ENCODE measurements around the gene SMIM28. TPM values are rescaled to one million over a fixed set of nuclear protein-coding genes. Genes with fewer than 3 reads are reported as not detected.

SMIM28 gene
- total RNA-seq, 1 experiment from 2014 or later: not detected

GRCh38 chr6:138428944-138429598, 51.4 kb downstream of the SMIM28 start:
- TF ChIP-seq SIN3A (IDR thresholded peaks at IDR 0.05; ENCODE audit: borderline replicate concordance, insufficient read depth, low read depth, low read length): no peak
- no peak for TF ChIP-seq REST (IDR thresholded peaks at IDR 0.05; ENCODE audit: insufficient read depth in 1 of 2, low read depth in 2 of 2, low read length in 1 of 2)
- TF ChIP-seq CTCF (IDR thresholded peaks at IDR 0.05): peak; percentile 69; the same call in 1 of the 2 replicates
- no peak for TF ChIP-seq TCF7L2 (IDR thresholded peaks at IDR 0.05; ENCODE audit: low read depth, low read length)
- Histone ChIP-seq H3K36me3 (ENCODE audit: control insufficient read depth, insufficient read depth, low read length) (no peaks in the 10 kb centered on the region), H3K4me1 (ENCODE audit: control insufficient read depth, insufficient read depth, low read length) (no peaks in the 10 kb centered on the region; the same call in 1 of the 2 replicates), H3K27ac (ENCODE audit: low read length) (no peak overlapping the region), H3K4me3 (ENCODE audit: low read depth in 2 of 2, low read length in 2 of 2) (no peak overlapping the region), H3K27me3 (ENCODE audit: control insufficient read depth, insufficient read depth, low read length) (no peaks in the 10 kb centered on the region), H3K9me3 (ENCODE audit: control insufficient read depth, insufficient read depth, low read depth, low read length) (no peaks in the 10 kb centered on the region)
- BruUV-seq (replicated peaks): no TSS peak
- DNase-seq (ENCODE audit: low read depth, low spot score) (no peak), ATAC-seq (0 out of 2 replicates have a peak, but pooled peaks have one; percentile 68)
- intact Hi-C loops (cut with micrococcal nuclease; ENCODE audit: unreplicated experiment) (loop anchor here (1.0 to 5.0 kb wide), 4 partner anchors 80 to 336 kb away; no protein-coding TSS in a partner anchor), in situ Hi-C loops (cut with HindIII; ENCODE audit: low pct_unique_long_range_greater_than_20kb, low sequenced_read_pairs) (no loop called here)
- ChIA-PET POLR2A (no interaction called here), CTCF (interaction anchor here (0.5 kb wide), 1 partner anchor 44 kb away, joined by 3 read pairs; no protein-coding TSS in a partner anchor)

GRCh38 chr6:138429761-138430160, 52.1 kb downstream of the SMIM28 start:
- ChIA-PET CTCF (interaction anchor here (0.5 kb wide), 1 partner anchor 45 kb away, joined by 3 read pairs; no protein-coding TSS in a partner anchor), POLR2A (no interaction called here)
- Histone ChIP-seq H3K4me3 (ENCODE audit: low read depth in 2 of 2, low read length in 2 of 2) (no peak overlapping the region), H3K27me3 (ENCODE audit: control insufficient read depth, insufficient read depth, low read length) (no peaks in the 10 kb centered on the region), H3K4me1 (ENCODE audit: control insufficient read depth, insufficient read depth, low read length) (no peaks in the 10 kb centered on the region; the same call in 1 of the 2 replicates), H3K9me3 (ENCODE audit: control insufficient read depth, insufficient read depth, low read depth, low read length) (no peaks in the 10 kb centered on the region), H3K27ac (ENCODE audit: low read length) (no peak overlapping the region), H3K36me3 (ENCODE audit: control insufficient read depth, insufficient read depth, low read length) (no peaks in the 10 kb centered on the region)
- TF ChIP-seq POLR2AphosphoS5 (IDR thresholded peaks at IDR 0.05; ENCODE audit: low read depth, low read length) (no peak), CTCF (IDR thresholded peaks at IDR 0.05) (no peak)
- intact Hi-C loops (cut with micrococcal nuclease; ENCODE audit: unreplicated experiment): loop anchor here (1.0 to 5.0 kb wide), 4 partner anchors 80 to 335 kb away; no protein-coding TSS in a partner anchor
- in situ Hi-C loops (cut with HindIII; ENCODE audit: low pct_unique_long_range_greater_than_20kb, low sequenced_read_pairs): no loop called here
- BruUV-seq (replicated peaks): no TSS peak
- ATAC-seq: peak; percentile 20; the same call in 1 of the 2 replicates
- DNase-seq (ENCODE audit: low read depth, low spot score): no peak

Measured in Panc1 (cell line).